Mesendoderm (in vitro differentiated cells): ENCODE data around the gene TMEM140.

ENCODE experiments used
- DNase-seq: peaks from one replicate; pipeline ENCODE4 v3.0.0; 2013
- H2AK5ac ChIP-seq: 2 replicates; pipeline ENCODE4 v1.6.1; 2013; ENCODE audit warnings: low read length, inconsistent platforms
- H2BK120ac ChIP-seq: 2 replicates; pipeline ENCODE4 v1.6.1; 2013; ENCODE audit warnings: low read depth, mild to moderate bottlenecking, low read length, moderate library complexity, mixed read lengths
- H2BK15ac ChIP-seq: replicated peaks from 2 replicates; pipeline ENCODE4 v1.6.1; 2013; ENCODE audit warnings: low read depth, mild to moderate bottlenecking, moderate library complexity
- H2BK5ac ChIP-seq: 2 replicates; pipeline ENCODE4 v1.6.1; 2013; ENCODE audit warnings: low read length, inconsistent platforms
- H3K18ac ChIP-seq: 2 replicates; pipeline ENCODE4 v1.6.1; 2013; ENCODE audit warnings: mild to moderate bottlenecking, low read length, mixed read lengths
- H3K23ac ChIP-seq: one replicate; pipeline ENCODE4 v1.6.1; 2013; ENCODE audit warnings: low read length
- H3K27ac ChIP-seq: 2 replicates; pipeline ENCODE4 v1.5.1; 2013; ENCODE audit warnings: low read depth, mild to moderate bottlenecking, inconsistent platforms, low read length, moderate library complexity
- H3K27me3 ChIP-seq: 2 replicates; pipeline ENCODE4 v1.6.1; 2013; ENCODE audit warnings: low read length, control low read depth, mild to moderate bottlenecking, inconsistent platforms; ENCODE audit not compliant: insufficient read depth, poor library complexity
- H3K36me3 ChIP-seq: 2 replicates; pipeline ENCODE4 v1.6.1; 2013; ENCODE audit warnings: low read length, inconsistent platforms; ENCODE audit not compliant: control insufficient read depth, insufficient read depth
- H3K4ac ChIP-seq: one replicate; pipeline ENCODE4 v1.6.1; 2013; ENCODE audit warnings: low read depth, mild to moderate bottlenecking, low read length, moderate library complexity
- H3K4me1 ChIP-seq: 2 replicates; pipeline ENCODE4 v1.6.1; 2013; ENCODE audit warnings: low read depth, low read length, inconsistent platforms; ENCODE audit not compliant: control insufficient read depth
- H3K4me2 ChIP-seq: 2 replicates; pipeline ENCODE4 v1.6.1; 2013; ENCODE audit warnings: low read length
- H3K4me3 ChIP-seq: 2 replicates; pipeline ENCODE4 v1.5.1; 2013; ENCODE audit warnings: mild to moderate bottlenecking, low read length
- H3K56ac ChIP-seq: one replicate; pipeline ENCODE4 v1.6.1; 2013; ENCODE audit warnings: low read length
- H3K79me1 ChIP-seq: 2 replicates; pipeline ENCODE4 v1.6.1; 2013; ENCODE audit warnings: low read length, inconsistent platforms
- H3K79me2 ChIP-seq: 2 replicates; pipeline ENCODE4 v1.6.1; 2013; ENCODE audit warnings: mild to moderate bottlenecking, low read length; ENCODE audit not compliant: control insufficient read depth, insufficient read depth
- H3K9ac ChIP-seq: 2 replicates; pipeline ENCODE4 v1.6.1; 2013; ENCODE audit warnings: low read length, inconsistent platforms
- H4K5ac ChIP-seq: one replicate; pipeline ENCODE4 v1.6.1; 2013; ENCODE audit warnings: low read length
- H4K8ac ChIP-seq: one replicate; pipeline ENCODE4 v1.6.1; 2013; ENCODE audit warnings: low read depth, mild to moderate bottlenecking, control low read depth, low read length, moderate library complexity
- WGBS: extraction: QIAGEN DNeasy Blood & Tissue Kit; methylation state at CpG from one replicate; pipeline ENCODE4 v1.1.7; 2013; ENCODE audit warnings: low lambda C conversion rate, missing lambda C conversion rate; ENCODE audit not compliant: insufficient coverage; ENCODE audit errors: extremely low coverage; 5-methylcytosine and 5-hydroxymethylcytosine counted together

The TMEM140 gene

GRCh38 chr7:135194494-135195095 lies 46.7 kb downstream of the TMEM140 start:
- no CpG with 5 or more reads among the region's 12 CpGs for WGBS
- no peak overlapping the region for H3K23ac ChIP-seq
- H4K8ac ChIP-seq, result no peak overlapping the region
- no peaks in the 10 kb centered on the region for H3K27me3 ChIP-seq
- H3K4ac ChIP-seq, result no peak overlapping the region
- H3K4me2 ChIP-seq, result no peak overlapping the region
- H3K27ac ChIP-seq, result no peak overlapping the region
- H3K4me3 ChIP-seq, result no peak overlapping the region
- H3K79me1 ChIP-seq, result no peaks in the 10 kb centered on the region
- H3K18ac ChIP-seq, result no peak overlapping the region
- no peak overlapping the region for H3K56ac ChIP-seq
- no peak overlapping the region for H2BK120ac ChIP-seq
- H2BK5ac ChIP-seq, result no peak overlapping the region
- no peak for DNase-seq
- no peaks in the 10 kb centered on the region for H3K79me2 ChIP-seq
- no peak overlapping the region for H4K5ac ChIP-seq
- no peaks in the 10 kb centered on the region for H3K4me1 ChIP-seq
- H2AK5ac ChIP-seq, result no peak overlapping the region
- H2BK15ac ChIP-seq, result no peak overlapping the region
- peaks cover 2% of the 10 kb centered on the region for H3K36me3 ChIP-seq
- no peak overlapping the region for H3K9ac ChIP-seq

GRCh38 chr7:135195156-135195555 lies 47.3 kb downstream of the TMEM140 start:
- H3K4ac ChIP-seq, result no peak overlapping the region
- H3K36me3 ChIP-seq, result peaks cover 2% of the 10 kb centered on the region
- H3K79me2 ChIP-seq, result no peaks in the 10 kb centered on the region
- no peak overlapping the region for H2AK5ac ChIP-seq
- H3K27me3 ChIP-seq, result no peaks in the 10 kb centered on the region
- no peak overlapping the region for H3K56ac ChIP-seq
- no peak overlapping the region for H3K23ac ChIP-seq
- H3K4me2 ChIP-seq, result no peak overlapping the region
- H3K4me3 ChIP-seq, result no peak overlapping the region
- no peaks in the 10 kb centered on the region for H3K79me1 ChIP-seq
- no peak overlapping the region for H3K27ac ChIP-seq
- H3K18ac ChIP-seq, result no peak overlapping the region
- H3K4me1 ChIP-seq, result no peaks in the 10 kb centered on the region
- H4K8ac ChIP-seq, result no peak overlapping the region
- DNase-seq, result no peak
- H2BK5ac ChIP-seq, result no peak overlapping the region
- no peak overlapping the region for H3K9ac ChIP-seq
- H2BK15ac ChIP-seq, result no peak overlapping the region
- H2BK120ac ChIP-seq, result no peak overlapping the region
- no peak overlapping the region for H4K5ac ChIP-seq
- no CpG with 5 or more reads among the region's 4 CpGs for WGBS

- no peak overlapping the region for H2BK15ac ChIP-seq
- peaks cover 2% of the 10 kb centered on the region for H3K36me3 ChIP-seq
- H3K27ac ChIP-seq, result no peak overlapping the region
- H3K79me1 ChIP-seq, result no peaks in the 10 kb centered on the region
- H2AK5ac ChIP-seq, result no peak overlapping the region
- no peaks in the 10 kb centered on the region for H3K79me2 ChIP-seq
- H3K4ac ChIP-seq, result no peak overlapping the region
- no peak overlapping the region for H2BK5ac ChIP-seq
- no peaks in the 10 kb centered on the region for H3K27me3 ChIP-seq
- H2BK120ac ChIP-seq, result no peak overlapping the region
- WGBS, result no CpG with 5 or more reads among the region's 14 CpGs
- H3K4me2 ChIP-seq, result no peak overlapping the region
- DNase-seq, result no peak
- no peak overlapping the region for H3K4me3 ChIP-seq
- no peak overlapping the region for H3K18ac ChIP-seq
- H4K8ac ChIP-seq, result no peak overlapping the region
- H3K23ac ChIP-seq, result no peak overlapping the region
- H3K4me1 ChIP-seq, result no peaks in the 10 kb centered on the region
- no peak overlapping the region for H3K9ac ChIP-seq
- H4K5ac ChIP-seq, result no peak overlapping the region
- no peak overlapping the region for H3K56ac ChIP-seq
These were observed 48.2 kb downstream of the TMEM140 start for GRCh38 chr7:135195968-135196629.

- H2AK5ac ChIP-seq, result no peak overlapping the region
- no peak overlapping the region for H4K8ac ChIP-seq
- H4K5ac ChIP-seq, result no peak overlapping the region
- peaks cover 2% of the 10 kb centered on the region for H3K36me3 ChIP-seq
- no CpG with 5 or more reads among the region's 2 CpGs for WGBS
- H3K4me3 ChIP-seq, result no peak overlapping the region
- H3K56ac ChIP-seq, result no peak overlapping the region
- no peaks in the 10 kb centered on the region for H3K4me1 ChIP-seq
- no peak overlapping the region for H3K27ac ChIP-seq
- no peak overlapping the region for H3K23ac ChIP-seq
- H3K27me3 ChIP-seq, result no peaks in the 10 kb centered on the region
- no peak for DNase-seq
- H2BK5ac ChIP-seq, result no peak overlapping the region
- H3K4me2 ChIP-seq, result no peak overlapping the region
- H3K79me2 ChIP-seq, result no peaks in the 10 kb centered on the region
- no peak overlapping the region for H3K9ac ChIP-seq
- H2BK15ac ChIP-seq, result no peak overlapping the region
- H3K4ac ChIP-seq, result no peak overlapping the region
- H3K18ac ChIP-seq, result no peak overlapping the region
- H2BK120ac ChIP-seq, result no peak overlapping the region
- H3K79me1 ChIP-seq, result no peaks in the 10 kb centered on the region
These were observed 49.5 kb downstream of the TMEM140 start for GRCh38 chr7:135197343-135197742.

- no peak overlapping the region for H2BK5ac ChIP-seq
- no peaks in the 10 kb centered on the region for H3K27me3 ChIP-seq
- H3K4me2 ChIP-seq, result no peak overlapping the region
- H3K36me3 ChIP-seq, result peaks cover 2% of the 10 kb centered on the region
- no peak overlapping the region for H3K4me3 ChIP-seq
- H3K9ac ChIP-seq, result no peak overlapping the region
- H3K4me1 ChIP-seq, result no peaks in the 10 kb centered on the region
- no peak overlapping the region for H4K8ac ChIP-seq
- H4K5ac ChIP-seq, result no peak overlapping the region
- no peak overlapping the region for H3K18ac ChIP-seq
- no peak overlapping the region for H3K56ac ChIP-seq
- no peak for DNase-seq
- H2BK15ac ChIP-seq, result no peak overlapping the region
- no CpG with 5 or more reads among the region's 15 CpGs for WGBS
- H3K79me2 ChIP-seq, result no peaks in the 10 kb centered on the region
- H2BK120ac ChIP-seq, result no peak overlapping the region
- no peak overlapping the region for H3K23ac ChIP-seq
- no peak overlapping the region for H3K27ac ChIP-seq
- no peak overlapping the region for H3K4ac ChIP-seq
- no peak overlapping the region for H2AK5ac ChIP-seq
- H3K79me1 ChIP-seq, result no peaks in the 10 kb centered on the region
These were observed 50.2 kb downstream of the TMEM140 start for GRCh38 chr7:135197906-135198655.
